Activated naive CD8-positive, alpha-beta T cell treated with anti-CD3 and anti-CD28 coated beads for 36 hours (primary cell): ENCODE measurements around the gene SLC25A5. TPM values are rescaled to one million over a fixed set of nuclear protein-coding genes. Genes with fewer than 3 reads are reported as not detected.
"Not testable (repeated sequence)": the region's sequence is repeated elsewhere in the genome, so short reads cannot be mapped to it uniquely, and the experiment has no call there.

Source experiments
- DNase-seq: peaks from one replicate; pipeline ENCODE4 v3.0.0; 2021
- H3K27ac Mint-ChIP-seq: one replicate; pipeline ENCODE4 v1.8.0; 2022; ENCODE audit warnings: mild to moderate bottlenecking, moderate library complexity, mixed read lengths
- H3K27me3 Mint-ChIP-seq: one replicate; pipeline ENCODE4 v1.8.0; 2022; ENCODE audit warnings: mild to moderate bottlenecking, mixed read lengths
- H3K36me3 Mint-ChIP-seq: one replicate; pipeline ENCODE4 v1.8.0; 2021; ENCODE audit warnings: mild to moderate bottlenecking, mixed read lengths
- H3K4me1 Mint-ChIP-seq: one replicate; pipeline ENCODE4 v1.8.0; 2021; ENCODE audit warnings: mixed read lengths
- H3K4me3 Mint-ChIP-seq: one replicate; pipeline ENCODE4 v1.8.0; 2022; ENCODE audit warnings: mild to moderate bottlenecking, moderate library complexity, mixed read lengths
- H3K9me3 Mint-ChIP-seq: one replicate; pipeline ENCODE4 v1.8.0; 2022; ENCODE audit warnings: mixed read lengths
- total RNA-seq, 2 experiments: library from RNA; stranded (reverse); gene quantifications; one replicate each; pipeline ENCODE4 v1.2.3, GENCODE V29; 2021

SLC25A5 gene
- total RNA-seq, 2 experiments from 2014 or later = 794 to 829 TPM

DNA sequence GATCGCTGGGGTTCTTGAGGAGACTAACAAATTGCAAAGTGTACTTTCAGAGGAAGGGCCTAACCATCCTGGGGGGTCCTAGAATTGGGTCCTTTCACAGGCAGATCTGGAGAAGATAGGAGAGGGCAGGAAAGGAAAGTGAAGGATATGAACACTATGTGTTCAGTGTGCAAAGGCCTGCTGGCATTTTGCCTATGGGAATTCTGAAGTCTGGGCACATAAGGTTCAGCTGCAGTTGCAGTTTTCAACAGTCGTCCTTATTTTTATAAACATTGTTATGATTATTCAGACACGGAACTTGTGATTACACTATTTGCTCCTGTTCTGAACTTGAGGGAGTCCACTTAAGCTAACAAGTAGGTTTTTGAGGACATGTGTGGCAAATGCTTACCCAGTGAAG, 1.3 kb upstream of the SLC25A5 start:
- DNase-seq = no peak
- Mint-ChIP-seq H3K4me1 (peaks cover 18% of the 10 kb centered on the region), H3K27me3 (no peaks in the 10 kb centered on the region), H3K36me3 (peaks cover 18% of the 10 kb centered on the region), H3K27ac (no peak overlapping the region), H3K4me3 (no peak overlapping the region), H3K9me3 (no peaks in the 10 kb centered on the region)

DNA sequence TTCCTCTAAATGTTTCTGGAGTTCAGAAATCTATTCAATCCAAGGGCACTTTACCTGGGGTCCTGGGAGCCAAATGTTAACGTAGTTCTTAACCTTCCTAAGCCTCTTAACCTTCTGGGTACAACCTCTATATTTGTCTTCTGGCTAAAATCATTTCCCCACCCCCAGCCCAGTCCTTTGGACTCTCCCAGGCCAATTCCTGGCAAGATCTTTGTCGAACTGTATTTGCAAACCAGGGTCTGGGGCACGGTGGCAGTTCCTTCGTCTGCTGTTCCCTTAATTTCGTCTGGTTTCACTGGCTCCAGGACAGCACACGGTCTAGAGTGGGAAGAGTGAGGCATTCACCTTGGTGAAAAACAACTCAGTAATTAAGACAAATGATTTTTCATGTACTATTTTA, 811 bp upstream of the SLC25A5 start:
- Mint-ChIP-seq H3K27me3 (no peaks in the 10 kb centered on the region), H3K9me3 (no peaks in the 10 kb centered on the region), H3K4me1 (peaks cover 18% of the 10 kb centered on the region), H3K36me3 (peaks cover 18% of the 10 kb centered on the region), H3K27ac (no peak overlapping the region), H3K4me3 (no peak overlapping the region)
- no peak for DNase-seq

DNA sequence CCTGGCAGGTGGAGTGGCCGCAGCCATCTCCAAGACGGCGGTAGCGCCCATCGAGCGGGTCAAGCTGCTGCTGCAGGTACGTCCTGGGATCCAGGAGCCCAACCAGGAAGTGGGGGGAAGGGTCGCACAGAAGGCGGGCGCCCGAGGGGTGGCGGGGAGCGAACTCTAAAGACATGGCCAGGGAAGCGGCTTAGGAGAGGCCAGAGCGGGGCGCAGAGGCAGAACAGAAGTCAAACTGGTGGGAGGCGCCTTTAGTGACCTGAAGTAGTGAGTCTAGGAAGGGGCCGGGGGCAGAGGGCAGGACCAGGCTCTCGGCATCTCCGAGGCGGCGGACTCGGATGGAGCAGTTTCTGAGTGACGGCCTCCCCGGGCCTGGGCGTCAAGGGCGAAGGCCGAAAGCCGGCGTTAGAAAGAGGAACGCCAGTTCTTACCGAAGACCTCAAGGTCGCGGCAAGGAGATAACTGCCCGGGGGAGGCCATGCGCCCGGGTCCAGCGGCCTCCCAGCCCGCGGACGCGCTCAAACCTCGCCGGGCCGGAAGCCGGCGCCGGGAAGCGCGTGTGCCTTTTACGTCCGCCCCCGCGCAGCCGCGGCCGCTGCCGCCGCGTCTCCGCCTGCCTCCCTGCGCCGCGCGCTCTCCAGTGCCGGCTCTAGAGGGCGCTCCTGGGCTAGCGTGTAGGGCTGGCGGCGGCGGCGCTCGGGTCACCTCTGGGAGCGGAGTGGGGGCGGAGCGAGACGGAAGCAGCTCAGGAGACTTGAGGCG, 488 bp downstream of the SLC25A5 start:
- DNase-seq = peak; percentile 89
- Mint-ChIP-seq H3K4me3 (peak overlapping the region; percentile 88), H3K27ac (peak overlapping the region; percentile 93), H3K4me1 (peaks cover 18% of the 10 kb centered on the region), H3K9me3 (no peaks in the 10 kb centered on the region), H3K36me3 (peaks cover 18% of the 10 kb centered on the region), H3K27me3 (no peaks in the 10 kb centered on the region)

DNA sequence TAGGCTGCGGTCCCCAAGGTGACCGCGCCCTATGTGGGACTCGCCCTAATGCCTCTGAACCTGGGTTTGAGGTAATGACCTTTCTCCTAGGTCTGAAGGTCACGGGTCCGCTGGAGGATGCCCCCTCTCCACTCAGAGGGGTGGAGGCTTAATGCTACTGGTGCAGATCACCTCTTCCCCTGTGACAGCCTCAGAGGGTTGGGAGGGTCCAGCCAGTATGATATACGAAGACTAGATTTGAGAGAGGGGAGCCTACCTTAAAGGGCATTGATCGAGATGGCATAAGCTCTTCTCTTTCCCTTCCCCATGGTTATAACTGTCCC, 1.0 kb downstream of the SLC25A5 start:
- Mint-ChIP-seq H3K27ac (peak overlapping the region; percentile 84), H3K4me1 (peaks cover 18% of the 10 kb centered on the region), H3K4me3 (peak overlapping the region; percentile 88), H3K36me3 (peaks cover 18% of the 10 kb centered on the region), H3K27me3 (no peaks in the 10 kb centered on the region), H3K9me3 (no peaks in the 10 kb centered on the region)
- DNase-seq = no peak

DNA sequence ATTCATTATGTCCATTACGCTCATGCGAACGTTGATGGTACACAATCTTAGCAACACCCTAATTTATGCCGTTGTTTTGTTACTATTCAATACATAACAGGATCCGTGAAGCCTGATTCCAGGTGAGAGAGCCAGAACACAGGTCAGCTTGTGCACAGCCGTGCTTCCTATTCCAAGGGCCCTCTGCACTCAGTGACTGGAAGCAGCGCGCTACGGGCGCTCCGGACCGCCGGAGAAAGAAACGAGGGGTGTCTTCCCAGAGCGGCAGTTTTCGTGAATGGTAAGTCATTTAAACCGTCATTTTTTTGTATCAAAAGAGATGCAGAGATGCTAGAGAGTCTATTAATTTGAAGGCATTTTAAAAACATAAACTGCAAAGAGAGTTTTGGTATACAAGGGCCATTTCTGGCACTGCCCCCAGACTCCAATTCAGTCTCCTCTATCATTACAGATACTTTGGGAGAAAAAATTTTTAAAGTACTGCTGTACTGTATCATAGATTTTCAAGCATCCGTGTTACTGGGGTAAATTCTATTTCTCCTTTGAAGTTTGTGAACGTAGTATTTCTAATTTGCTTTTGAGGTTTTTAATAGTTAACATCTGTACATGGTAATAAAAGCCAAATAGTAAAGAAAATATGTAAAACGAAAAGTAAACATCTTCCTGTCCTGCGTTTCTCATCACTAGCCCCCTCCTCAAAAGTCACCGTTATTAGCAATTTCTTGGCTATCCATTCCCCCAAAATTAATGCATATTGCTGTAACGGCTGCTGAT, 6.6 kb downstream of the SLC25A5 start:
- DNase-seq = no peak
- H3K27me3 Mint-ChIP-seq = no peaks in the 10 kb centered on the region
- no peak overlapping the region for H3K27ac Mint-ChIP-seq
- no peaks in the 10 kb centered on the region for H3K9me3 Mint-ChIP-seq
- no peak overlapping the region for H3K4me3 Mint-ChIP-seq
- H3K4me1 Mint-ChIP-seq = peaks cover 9% of the 10 kb centered on the region
- H3K36me3 Mint-ChIP-seq = peaks cover 10% of the 10 kb centered on the region

DNA sequence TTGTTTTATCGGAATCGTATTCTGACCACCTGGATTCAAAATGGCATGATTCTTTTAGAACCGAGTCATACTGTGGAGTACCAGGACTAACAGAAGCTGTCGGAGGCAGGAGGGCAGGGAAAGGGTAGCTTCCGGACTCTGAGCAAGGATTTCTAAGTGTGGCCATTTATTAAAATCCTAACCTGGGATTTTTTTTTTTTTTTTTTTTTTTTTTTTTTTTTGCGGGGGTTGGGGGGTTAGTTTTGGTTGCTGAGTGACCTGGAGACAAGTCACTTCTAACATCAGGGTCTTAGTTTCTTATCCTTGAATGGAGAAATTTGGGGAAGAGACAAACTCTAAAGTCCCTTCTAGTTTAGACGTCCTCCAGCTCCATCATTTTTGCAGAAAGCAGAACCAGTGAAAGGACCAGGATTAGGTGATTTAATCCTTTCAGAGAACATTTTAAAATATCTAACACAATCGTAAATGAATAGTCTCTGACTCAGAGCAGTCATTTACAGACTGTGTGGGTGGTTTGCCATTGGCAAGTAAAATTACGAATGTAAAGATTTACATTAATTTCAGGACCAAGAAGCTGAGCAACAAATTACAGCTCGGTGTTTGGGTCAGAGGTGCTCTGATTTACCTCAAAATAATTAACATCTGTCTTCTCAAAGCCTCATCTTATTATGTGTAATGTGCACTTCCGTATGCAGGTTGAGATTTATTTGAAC, 7.3 kb downstream of the SLC25A5 start:
- Mint-ChIP-seq H3K36me3 (peaks cover 3% of the 10 kb centered on the region), H3K4me3 (no peak overlapping the region)

DNA sequence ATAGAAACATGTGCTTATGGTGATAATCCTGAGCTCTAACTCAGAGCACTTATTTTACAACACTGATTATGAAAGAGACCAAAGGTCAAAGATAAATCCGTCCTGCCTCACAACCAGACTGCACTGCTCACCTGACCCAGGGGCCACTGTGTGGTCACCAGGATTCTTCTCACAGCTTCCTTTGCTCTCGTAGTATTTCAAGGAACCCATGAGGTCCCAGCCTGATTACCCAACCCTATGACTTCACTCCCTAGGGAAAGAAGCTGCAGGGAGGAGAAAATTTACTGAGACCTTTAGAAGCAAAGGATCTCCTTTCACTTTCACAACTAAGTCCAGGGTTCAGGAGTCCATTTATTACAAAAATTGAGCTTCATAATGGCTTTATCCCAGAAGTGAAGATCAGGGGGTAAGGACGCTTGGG, 9.6 kb downstream of the SLC25A5 start:
- H3K9me3 Mint-ChIP-seq = no peaks in the 10 kb centered on the region
- H3K27me3 Mint-ChIP-seq = no peaks in the 10 kb centered on the region
- H3K36me3 Mint-ChIP-seq = no peaks in the 10 kb centered on the region
- H3K4me3 Mint-ChIP-seq = no peak overlapping the region
- no peak for DNase-seq
- no peak overlapping the region for H3K27ac Mint-ChIP-seq
- H3K4me1 Mint-ChIP-seq = peaks cover 4% of the 10 kb centered on the region

More for the DNA sequence above, 7.3 kb downstream of the SLC25A5 start:
- Mint-ChIP-seq H3K9me3 (no peaks in the 10 kb centered on the region), H3K27ac (no peak overlapping the region), H3K27me3 (no peaks in the 10 kb centered on the region), H3K4me1 (peaks cover 2% of the 10 kb centered on the region)
- no peak for DNase-seq

DNA sequence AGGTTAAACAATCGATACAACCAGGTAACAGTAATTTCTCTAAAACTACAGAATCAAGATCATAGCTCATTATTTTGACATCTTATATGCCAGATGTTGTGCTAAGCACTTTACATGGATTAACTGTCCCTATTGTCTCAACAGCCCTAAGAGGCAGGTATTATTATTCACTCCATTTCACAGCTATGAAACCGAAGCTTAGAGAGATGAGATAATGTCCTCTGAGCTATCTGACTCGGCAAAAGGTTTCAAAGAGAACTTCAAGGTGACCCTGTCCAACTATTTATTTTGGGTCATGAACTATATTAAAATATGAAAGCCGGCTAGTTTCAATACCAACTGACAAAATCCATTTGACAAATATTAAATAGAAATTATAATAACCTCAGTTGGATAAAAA, 10.3 kb downstream of the SLC25A5 start:
- no peak overlapping the region for H3K27ac Mint-ChIP-seq
- peaks cover 6% of the 10 kb centered on the region for H3K4me1 Mint-ChIP-seq
- H3K4me3 Mint-ChIP-seq = no peak overlapping the region
- H3K27me3 Mint-ChIP-seq = no peaks in the 10 kb centered on the region
- H3K9me3 Mint-ChIP-seq = no peaks in the 10 kb centered on the region
- H3K36me3 Mint-ChIP-seq = no peaks in the 10 kb centered on the region
- DNase-seq = no peak

DNA sequence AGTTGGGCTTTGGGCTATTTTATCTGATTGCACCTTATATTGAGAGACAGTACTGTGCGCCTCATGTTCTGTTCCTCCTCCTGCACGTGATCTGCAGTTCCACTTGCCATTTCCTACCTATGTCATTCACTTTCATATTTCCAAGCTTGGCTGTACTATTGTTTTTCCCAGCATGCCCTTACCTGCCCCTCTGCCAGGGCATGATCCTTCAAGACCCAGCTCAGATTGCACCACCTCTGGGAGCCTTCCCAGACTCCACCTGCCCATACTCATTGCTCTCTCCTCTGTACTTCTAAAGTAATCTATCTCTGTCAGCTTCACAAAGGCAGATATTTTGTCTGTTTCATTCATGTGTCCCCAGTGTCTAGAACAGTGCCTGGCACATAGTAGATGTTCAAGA, 11.6 kb downstream of the SLC25A5 start:
- H3K27me3 Mint-ChIP-seq = no peaks in the 10 kb centered on the region
- no peaks in the 10 kb centered on the region for H3K36me3 Mint-ChIP-seq
- no peak overlapping the region for H3K27ac Mint-ChIP-seq
- no peak for DNase-seq
- H3K4me1 Mint-ChIP-seq = peaks cover 6% of the 10 kb centered on the region
- no peaks in the 10 kb centered on the region for H3K9me3 Mint-ChIP-seq
- H3K4me3 Mint-ChIP-seq = no peak overlapping the region

DNA sequence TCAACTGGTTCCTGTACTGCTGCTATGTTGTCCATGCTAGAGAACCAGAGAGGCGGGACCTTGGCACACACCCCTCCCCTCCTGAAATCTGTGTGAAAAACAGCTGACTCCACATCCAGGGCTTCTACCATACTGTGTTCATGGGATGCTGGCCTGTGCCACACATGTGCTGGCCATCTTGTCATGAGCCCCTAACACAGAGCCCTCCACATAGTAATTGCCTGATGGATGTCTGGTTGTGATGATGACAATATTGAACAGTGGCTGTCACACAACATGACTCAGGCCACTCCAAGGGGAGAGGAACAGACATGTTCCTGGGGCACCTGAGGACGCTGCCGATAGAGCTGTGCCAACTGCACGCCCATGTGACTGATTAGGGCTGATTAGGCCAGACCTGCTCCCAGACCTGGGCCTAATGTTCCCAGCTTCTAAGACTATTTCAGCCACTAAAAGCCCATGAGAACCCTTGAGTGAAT, 13.1 kb downstream of the SLC25A5 start:
- Mint-ChIP-seq H3K27me3 (no peaks in the 10 kb centered on the region), H3K4me3 (no peak overlapping the region), H3K4me1 (peaks cover 6% of the 10 kb centered on the region), H3K36me3 (no peaks in the 10 kb centered on the region), H3K27ac (no peak overlapping the region), H3K9me3 (no peaks in the 10 kb centered on the region)
- DNase-seq = no peak

DNA sequence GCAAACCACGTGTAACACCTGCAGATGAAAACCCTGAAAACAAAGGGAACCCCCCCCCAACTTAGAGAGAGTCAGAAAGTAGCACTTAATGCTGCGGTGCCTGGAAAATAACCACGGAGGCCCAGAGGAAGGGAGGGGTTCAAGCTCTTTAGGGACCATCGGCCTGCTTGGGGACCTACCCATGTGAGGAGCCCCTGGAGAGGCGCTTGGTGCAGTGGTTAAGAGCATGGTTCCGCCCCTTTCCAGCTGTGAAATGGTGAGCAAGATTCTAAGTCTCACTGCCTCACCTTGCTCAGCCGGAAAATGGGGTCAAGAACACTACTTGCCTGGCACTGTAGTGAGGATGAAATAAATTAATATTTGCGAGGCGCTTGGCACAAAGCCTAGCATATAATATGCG, 13.8 kb downstream of the SLC25A5 start:
- no peaks in the 10 kb centered on the region for H3K36me3 Mint-ChIP-seq
- H3K27ac Mint-ChIP-seq = no peak overlapping the region
- DNase-seq = no peak
- H3K27me3 Mint-ChIP-seq = no peaks in the 10 kb centered on the region
- no peaks in the 10 kb centered on the region for H3K9me3 Mint-ChIP-seq
- peak overlapping the region; percentile 63 for H3K4me3 Mint-ChIP-seq
- H3K4me1 Mint-ChIP-seq = peaks cover 6% of the 10 kb centered on the region

DNA sequence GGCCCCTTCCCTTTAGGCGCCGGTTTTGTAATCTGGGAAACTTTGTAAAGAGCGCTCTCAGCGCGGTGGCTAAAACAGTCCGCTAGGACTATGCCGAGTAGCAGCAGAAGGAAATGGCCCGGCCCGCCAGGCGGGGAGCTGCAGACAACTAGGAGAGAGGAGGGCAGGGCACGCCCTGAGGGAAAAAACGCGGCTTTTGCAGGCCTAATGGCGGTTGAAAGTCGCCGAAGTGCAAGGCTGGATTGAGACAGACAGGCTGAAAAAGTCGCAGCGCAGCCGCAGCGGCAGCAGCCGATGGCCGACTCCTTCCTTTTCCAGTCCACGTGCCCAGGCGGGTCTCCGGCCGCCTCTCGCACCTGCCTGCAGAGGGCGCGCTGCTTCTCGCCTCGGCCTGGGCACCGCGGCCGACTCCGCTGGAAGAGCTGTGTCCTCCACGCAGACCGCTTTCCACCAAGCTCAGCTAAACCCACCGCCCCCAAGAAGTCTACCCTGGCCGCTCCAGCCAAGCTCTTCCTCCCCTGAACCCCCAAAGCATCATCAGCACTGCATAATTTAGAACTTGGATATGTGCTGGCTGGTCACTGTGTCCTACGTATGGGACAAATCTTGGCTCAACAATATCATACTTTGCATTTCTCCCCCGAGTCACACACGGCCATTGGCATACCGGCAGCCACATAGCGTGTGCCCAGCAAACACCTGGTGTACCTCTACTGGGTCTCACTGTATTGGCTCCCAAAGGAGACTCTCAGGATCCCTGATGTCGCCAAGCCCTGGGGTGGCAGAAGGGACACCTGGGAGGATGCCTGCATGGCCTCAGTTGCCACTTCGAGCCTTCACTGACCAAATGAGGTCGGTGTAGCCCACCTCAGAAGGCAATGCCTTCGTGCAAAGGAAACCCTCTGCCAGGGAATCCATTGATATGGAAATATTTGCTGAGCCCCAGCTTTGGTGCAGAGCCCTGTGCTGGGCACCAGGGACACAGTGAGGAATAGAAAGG, 14.5 kb downstream of the SLC25A5 start:
- Mint-ChIP-seq H3K4me1 (peaks cover 6% of the 10 kb centered on the region), H3K27me3 (no peaks in the 10 kb centered on the region), H3K36me3 (no peaks in the 10 kb centered on the region), H3K27ac (peak overlapping the region; percentile 60), H3K9me3 (no peaks in the 10 kb centered on the region), H3K4me3 (peak overlapping the region; percentile 63)
- DNase-seq = peak; percentile 76

DNA sequence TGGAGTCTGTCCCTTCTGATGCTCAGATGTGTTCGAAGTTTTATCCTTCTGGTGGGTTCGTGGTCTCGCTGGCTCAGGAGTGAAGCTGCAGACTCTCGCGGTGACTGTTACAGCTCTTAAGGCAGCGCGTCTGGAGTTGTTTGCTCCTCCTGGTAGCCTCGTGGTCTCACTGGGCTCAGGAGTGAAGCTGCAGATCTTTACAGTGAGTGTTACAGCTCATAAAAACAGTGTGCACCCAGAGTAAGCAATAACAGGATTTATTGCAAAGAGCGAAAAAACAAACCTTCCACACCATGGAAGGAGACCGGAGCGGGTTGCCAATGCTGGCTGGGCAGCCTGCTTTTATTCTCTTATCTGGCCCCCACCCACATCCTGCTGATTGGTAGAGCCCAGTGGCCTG, 18.5 kb downstream of the SLC25A5 start:
- peaks cover 6% of the 10 kb centered on the region for H3K4me1 Mint-ChIP-seq
- no peaks in the 10 kb centered on the region for H3K27me3 Mint-ChIP-seq
- H3K36me3 Mint-ChIP-seq = no peaks in the 10 kb centered on the region
- H3K9me3 Mint-ChIP-seq = no peaks in the 10 kb centered on the region
- DNase-seq = no peak
- H3K4me3 Mint-ChIP-seq = no peak overlapping the region
- no peak overlapping the region for H3K27ac Mint-ChIP-seq

DNA sequence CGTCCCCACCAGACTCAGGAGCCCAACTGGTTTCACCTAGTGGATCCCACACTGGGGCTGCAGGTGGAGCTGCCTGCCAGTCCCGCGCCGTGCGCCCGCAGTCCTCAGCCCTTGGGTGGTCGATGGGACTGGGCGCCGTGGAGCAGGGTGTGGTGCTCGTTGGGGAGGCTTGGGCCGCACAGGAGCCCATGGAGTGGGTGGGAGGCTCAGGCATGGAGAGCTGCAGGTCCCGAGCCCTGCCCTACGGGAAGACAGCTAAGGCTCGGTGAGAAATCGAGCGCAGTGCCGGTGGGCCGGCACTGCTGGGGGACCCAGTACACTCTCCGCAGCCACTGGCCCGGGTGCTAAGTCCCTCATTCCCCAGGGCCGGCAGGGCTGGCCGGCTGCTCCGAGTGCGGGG, 19.5 kb downstream of the SLC25A5 start:
- H3K36me3 Mint-ChIP-seq, H3K4me1 Mint-ChIP-seq, DNase-seq, H3K27ac Mint-ChIP-seq, H3K27me3 Mint-ChIP-seq, H3K4me3 Mint-ChIP-seq, H3K9me3 Mint-ChIP-seq: not testable (repeated sequence)
